Measurements from ENCODE around the gene NEDD4L.

DNA sequence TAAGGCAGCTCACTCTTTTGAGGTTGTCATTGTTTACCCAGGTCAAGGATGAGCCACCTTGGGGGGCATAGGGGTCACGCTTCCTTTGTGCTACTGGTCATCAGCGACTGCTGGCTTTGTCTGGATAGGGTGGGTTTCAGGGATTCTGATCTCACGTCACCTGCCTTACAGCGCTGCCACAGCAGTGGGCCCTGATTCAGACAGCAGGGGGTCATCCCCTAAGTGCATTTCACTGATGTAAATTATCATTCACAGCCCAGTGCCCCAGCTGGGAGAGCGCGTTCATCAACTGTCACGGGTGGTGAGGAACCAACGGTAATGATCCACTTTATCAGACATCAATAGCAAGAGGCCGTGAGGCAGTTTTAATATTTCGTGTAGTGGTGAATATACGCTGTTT, 291.2 kb downstream of the NEDD4L start:
- TF ChIP-seq CTCF (conservative IDR thresholded peaks at IDR 0.05; ENCODE audit: low read depth in 2 of 2) (no peak), EZH2phosphoT487 (IDR thresholded peaks at IDR 0.05; ENCODE audit: unreplicated experiment) (no peak), POLR2AphosphoS5 (IDR thresholded peaks at IDR 0.05; ENCODE audit: low read depth) (no peak), REST (IDR thresholded peaks at IDR 0.05; ENCODE audit: unreplicated experiment) (no peak), EZH2 (IDR thresholded peaks at IDR 0.05; ENCODE audit: low read depth, unreplicated experiment) (no peak), ETS1 (IDR thresholded peaks at IDR 0.05) (no peak), CREB1 (CRISPR knock-in tag; IDR thresholded peaks at IDR 0.05; ENCODE audit: low read depth) (no peak), NANOG (IDR thresholded peaks at IDR 0.05; ENCODE audit: borderline replicate concordance) (no peak), ZNF331 (CRISPR knock-in tag; IDR thresholded peaks at IDR 0.05; ENCODE audit: low read depth) (no peak), JUNB (IDR thresholded peaks at IDR 0.05; ENCODE audit: unreplicated experiment) (no peak), STAT1 (IDR thresholded peaks at IDR 0.05; ENCODE audit: unreplicated experiment) (no peak), ZNF114 (CRISPR knock-in tag; IDR thresholded peaks at IDR 0.05) (no peak)
